Upper lobe of right lung (tissue), 1 donor: ENCODE data around the gene SH2D6. TPM values are rescaled to one million over a fixed set of nuclear protein-coding genes. Genes with fewer than 3 reads are reported as not detected.
A peak's percentile ranks its signal among the peaks of the same experiment; 100 is the strongest.

Experiments used
- ATAC-seq: fragments of 200-7000 bp; cut with Tn5 transposase; one replicate; pipeline ENCODE4 v1.9.1; 2020; ENCODE audit warnings: mild to moderate bottlenecking, moderate library complexity
- DNase-seq: peaks from one replicate; pipeline ENCODE4 v3.0.0-alpha.2; 2020
- H3K27ac ChIP-seq: fragments of 200-600 bp; one replicate; pipeline ENCODE4 v1.8.0; 2022
- H3K27me3 ChIP-seq: fragments of 200-600 bp; one replicate; pipeline ENCODE4 v1.8.0; 2022; ENCODE audit warnings: mild to moderate bottlenecking
- H3K36me3 ChIP-seq: fragments of 200-600 bp; one replicate; pipeline ENCODE4 v1.8.0; 2022
- H3K4me1 ChIP-seq: fragments of 200-600 bp; one replicate; pipeline ENCODE4 v1.8.0; 2022
- H3K4me3 ChIP-seq: fragments of 200-600 bp; one replicate; pipeline ENCODE4 v1.8.0; 2022; ENCODE audit warnings: mild to moderate bottlenecking
- H3K9me3 ChIP-seq: fragments of 200-600 bp; one replicate; pipeline ENCODE4 v1.8.0; 2022
- intact Hi-C: fragments of 100-400 bp; cut with DNase I; formaldehyde crosslinking; loops from one replicate; pipeline ENCODE4 v1.11.0; 2022
- total RNA-seq: library from RNA; stranded (reverse); fragmentation: NEBNext Ultra II Directional; extraction: Animal tissue kit (Norgen Biotek cat#: 25700); gene quantifications from one replicate; pipeline ENCODE4 v1.2.1, GENCODE V29; 2021
- TF ChIP-seq, protein P1 (sequence below): fragments of 200-600 bp; IDR thresholded peaks from one replicate; pipeline ENCODE4 v1.8.0; 2022; ENCODE audit warnings: antibody characterized with exemption
- donor health status: DM: no; HTN: yes; CAD: no; lungs with severe emphysema.

SH2D6 gene
- total RNA-seq, 1 donor from 2014 or later = 1.0 TPM

DNA sequence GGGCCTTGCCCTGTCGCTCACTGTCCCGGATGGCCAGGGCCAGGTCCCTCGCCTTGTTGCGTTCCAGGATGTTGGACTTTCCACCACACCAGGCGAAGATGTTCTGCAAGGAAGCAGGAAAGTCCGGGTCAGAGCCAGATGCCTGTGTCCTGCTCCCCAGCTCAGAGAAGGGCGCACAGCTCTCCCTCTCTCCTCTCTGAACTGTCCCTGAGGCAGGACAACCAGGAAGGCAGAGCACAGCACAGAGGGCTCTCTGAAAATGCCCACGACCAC lies 19.4 kb upstream of the SH2D6 start:
- DNase-seq (peak; percentile 54), ATAC-seq (no peak)
- H3K4me3 ChIP-seq = no peak overlapping the region
- intact Hi-C loops = no loop called here
- H3K36me3 ChIP-seq = peaks cover 27% of the 10 kb centered on the region
- H3K4me1 ChIP-seq = peaks cover 11% of the 10 kb centered on the region
- H3K27me3 ChIP-seq = no peaks in the 10 kb centered on the region
- H3K27ac ChIP-seq = no peak overlapping the region
- TF ChIP-seq, protein P1, sequence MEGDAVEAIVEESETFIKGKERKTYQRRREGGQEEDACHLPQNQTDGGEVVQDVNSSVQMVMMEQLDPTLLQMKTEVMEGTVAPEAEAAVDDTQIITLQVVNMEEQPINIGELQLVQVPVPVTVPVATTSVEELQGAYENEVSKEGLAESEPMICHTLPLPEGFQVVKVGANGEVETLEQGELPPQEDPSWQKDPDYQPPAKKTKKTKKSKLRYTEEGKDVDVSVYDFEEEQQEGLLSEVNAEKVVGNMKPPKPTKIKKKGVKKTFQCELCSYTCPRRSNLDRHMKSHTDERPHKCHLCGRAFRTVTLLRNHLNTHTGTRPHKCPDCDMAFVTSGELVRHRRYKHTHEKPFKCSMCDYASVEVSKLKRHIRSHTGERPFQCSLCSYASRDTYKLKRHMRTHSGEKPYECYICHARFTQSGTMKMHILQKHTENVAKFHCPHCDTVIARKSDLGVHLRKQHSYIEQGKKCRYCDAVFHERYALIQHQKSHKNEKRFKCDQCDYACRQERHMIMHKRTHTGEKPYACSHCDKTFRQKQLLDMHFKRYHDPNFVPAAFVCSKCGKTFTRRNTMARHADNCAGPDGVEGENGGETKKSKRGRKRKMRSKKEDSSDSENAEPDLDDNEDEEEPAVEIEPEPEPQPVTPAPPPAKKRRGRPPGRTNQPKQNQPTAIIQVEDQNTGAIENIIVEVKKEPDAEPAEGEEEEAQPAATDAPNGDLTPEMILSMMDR = no peak
- H3K9me3 ChIP-seq = peaks cover 6% of the 10 kb centered on the region

DNA sequence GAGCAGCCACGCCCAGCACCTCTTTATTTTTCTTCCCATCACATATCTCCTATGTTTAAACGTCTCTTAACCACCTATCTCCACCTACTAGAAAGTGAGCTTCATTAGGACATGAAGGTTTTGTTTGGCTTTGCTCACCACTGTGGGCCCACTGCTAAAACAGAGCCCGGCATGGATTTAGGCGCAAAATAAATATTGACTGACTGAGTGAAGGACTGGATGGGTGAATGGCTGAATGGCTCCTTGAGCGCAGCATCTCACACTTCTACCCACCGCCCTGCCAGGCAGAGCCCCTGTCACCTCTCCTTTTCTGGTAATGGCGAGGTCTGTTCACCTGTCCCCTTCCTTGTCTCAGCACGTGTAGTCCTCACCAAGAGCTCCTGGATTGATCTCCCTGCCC lies 18.5 kb upstream of the SH2D6 start:
- intact Hi-C loops = no loop called here
- DNase-seq (peak; percentile 30), ATAC-seq (no peak)
- H3K27me3 ChIP-seq = no peaks in the 10 kb centered on the region
- peaks cover 18% of the 10 kb centered on the region for H3K36me3 ChIP-seq
- peaks cover 6% of the 10 kb centered on the region for H3K9me3 ChIP-seq
- H3K4me3 ChIP-seq = no peak overlapping the region
- TF ChIP-seq, protein P1 = no peak
- H3K27ac ChIP-seq = no peak overlapping the region
- peaks cover 15% of the 10 kb centered on the region for H3K4me1 ChIP-seq

GRCh38 chr2:85400541-85401463 lies 17.7 kb upstream of the SH2D6 start:
- Histone ChIP-seq H3K36me3 (peaks cover 14% of the 10 kb centered on the region), H3K4me1 (peaks cover 18% of the 10 kb centered on the region), H3K4me3 (no peak overlapping the region), H3K9me3 (peaks cover 6% of the 10 kb centered on the region), H3K27ac (no peak overlapping the region), H3K27me3 (no peaks in the 10 kb centered on the region)
- TF ChIP-seq, protein P1 = no peak
- ATAC-seq (no peak), DNase-seq (peak; percentile 55)
- intact Hi-C loops = no loop called here

DNA sequence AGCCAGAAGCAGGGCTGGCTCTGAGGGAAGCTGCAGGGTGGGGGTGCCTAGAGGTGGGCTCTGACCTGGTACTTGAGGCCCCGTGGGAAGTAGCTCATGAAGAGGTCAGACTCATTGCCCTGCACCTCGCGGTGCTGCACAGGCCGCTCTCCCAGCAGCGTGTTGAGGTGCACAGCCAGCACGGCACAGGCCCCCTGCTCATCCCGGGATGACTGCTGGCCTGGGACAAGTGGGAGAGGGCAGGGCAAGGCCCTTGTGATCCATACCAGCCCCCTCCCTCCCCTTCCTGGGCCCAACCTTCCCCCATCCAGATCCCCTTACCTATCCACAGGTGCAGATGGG lies 17.1 kb upstream of the SH2D6 start:
- Histone ChIP-seq H3K9me3 (peaks cover 6% of the 10 kb centered on the region), H3K27me3 (no peaks in the 10 kb centered on the region), H3K4me3 (no peak overlapping the region), H3K27ac (no peak overlapping the region), H3K36me3 (peaks cover 14% of the 10 kb centered on the region), H3K4me1 (peaks cover 19% of the 10 kb centered on the region)
- TF ChIP-seq, protein P1 = no peak
- ATAC-seq (no peak), DNase-seq (peak; percentile 49)
- intact Hi-C loops = no loop called here

- H3K27me3 ChIP-seq = no peaks in the 10 kb centered on the region
- ATAC-seq (peak; percentile 10), DNase-seq (peak; percentile 48)
- H3K9me3 ChIP-seq = peaks cover 6% of the 10 kb centered on the region
- intact Hi-C loops = no loop called here
- H3K4me1 ChIP-seq = peaks cover 15% of the 10 kb centered on the region
- H3K4me3 ChIP-seq = no peak overlapping the region
- H3K36me3 ChIP-seq = peaks cover 14% of the 10 kb centered on the region
- TF ChIP-seq, protein P1 = no peak
- H3K27ac ChIP-seq = no peak overlapping the region
These were observed 16.7 kb upstream of the SH2D6 start for GRCh38 chr2:85401844-85402243.
